MM.1S (cell line): ENCODE data around the gene SH2D1A.
"Not testable (repeated sequence)": the region's sequence is repeated elsewhere in the genome, so short reads cannot be mapped to it uniquely, and the experiment has no call there.

ENCODE experiments used
- DNase-seq: peaks from one replicate; pipeline ENCODE4 v3.0.0-alpha.2; 2015
- H2AFZ ChIP-seq: fragments of 300-600 bp; sonication (generic); 2 replicates; pipeline ENCODE4 v1.6.0; 2016; ENCODE audit warnings: antibody characterized with exemption, low read length
- H3F3A ChIP-seq: fragments of 300-600 bp; sonication (generic); 2 replicates; pipeline ENCODE4 v1.6.1; 2016; ENCODE audit warnings: mild to moderate bottlenecking, antibody characterized with exemption, low read length, moderate library complexity, mixed read lengths; ENCODE audit not compliant: insufficient read depth
- H3K27ac ChIP-seq: fragments of 300-600 bp; sonication (generic); 2 replicates; pipeline ENCODE4 v1.5.1; 2016; ENCODE audit warnings: mild to moderate bottlenecking, low read length
- H3K27me3 ChIP-seq: fragments of 300-600 bp; sonication (generic); replicated peaks from 2 replicates; pipeline ENCODE4 v1.6.0; 2016; ENCODE audit warnings: low read length; ENCODE audit not compliant: insufficient read depth
- H3K36me3 ChIP-seq: fragments of 300-600 bp; sonication (generic); replicated peaks from 2 replicates; pipeline ENCODE4 v1.6.1; 2016; ENCODE audit warnings: mild to moderate bottlenecking, low read length, mixed read lengths; ENCODE audit not compliant: insufficient read depth
- H3K4me1 ChIP-seq: fragments of 300-600 bp; sonication (generic); 2 replicates; pipeline ENCODE4 v1.6.1; 2016; ENCODE audit warnings: low read length, mixed read lengths
- H3K4me2 ChIP-seq: fragments of 300-600 bp; sonication (generic); 2 replicates; pipeline ENCODE4 v1.6.0; 2016; ENCODE audit warnings: low read depth, low read length
- H3K4me3 ChIP-seq: fragments of 300-600 bp; sonication (generic); 2 replicates; pipeline ENCODE4 v1.5.1; 2016; ENCODE audit warnings: low read length, mixed read lengths
- H3K79me2 ChIP-seq: fragments of 300-600 bp; sonication (generic); 2 replicates; pipeline ENCODE4 v1.6.1; 2016; ENCODE audit warnings: mixed run types, low read length, mixed read lengths
- H3K9ac ChIP-seq: fragments of 300-600 bp; sonication (generic); 2 replicates; pipeline ENCODE4 v1.6.1; 2016; ENCODE audit warnings: low read length, mixed read lengths
- H3K9me2 ChIP-seq: fragments of 300-600 bp; sonication (generic); replicated peaks from 2 replicates; pipeline ENCODE4 v1.6.1; 2016; ENCODE audit warnings: mild to moderate bottlenecking, low read length, mixed read lengths; ENCODE audit not compliant: insufficient read depth
- H3K9me3 ChIP-seq: fragments of 300-600 bp; sonication (generic); replicated peaks from 2 replicates; pipeline ENCODE4 v1.6.1; 2016; ENCODE audit warnings: mild to moderate bottlenecking, low read length, mixed read lengths; ENCODE audit not compliant: insufficient read depth
- H4K20me1 ChIP-seq: fragments of 300-600 bp; sonication (generic); 2 replicates; pipeline ENCODE4 v1.6.1; 2016; ENCODE audit warnings: mild to moderate bottlenecking, low read length, moderate library complexity, mixed read lengths; ENCODE audit not compliant: insufficient read depth
- CTCF ChIP-seq: fragments of 300-600 bp; sonication (generic); IDR thresholded peaks from 2 replicates; pipeline ENCODE4 v1.5.1; 2016; ENCODE audit warnings: antibody characterized with exemption, low read length, mixed read lengths
- EZH2 ChIP-seq: fragments of 300-600 bp; sonication (generic); optimal IDR thresholded peaks from 2 replicates; pipeline ENCODE3; 2017; ENCODE audit warnings: low read depth, mild to moderate bottlenecking, antibody characterized with exemption, low read length, mixed read lengths
- EZH2phosphoT487 ChIP-seq: fragments of 300-600 bp; sonication (generic); IDR thresholded peaks from 2 replicates; pipeline ENCODE4 v1.6.1; 2018; ENCODE audit warnings: antibody characterized with exemption, low read length

SH2D1A gene

DNA sequence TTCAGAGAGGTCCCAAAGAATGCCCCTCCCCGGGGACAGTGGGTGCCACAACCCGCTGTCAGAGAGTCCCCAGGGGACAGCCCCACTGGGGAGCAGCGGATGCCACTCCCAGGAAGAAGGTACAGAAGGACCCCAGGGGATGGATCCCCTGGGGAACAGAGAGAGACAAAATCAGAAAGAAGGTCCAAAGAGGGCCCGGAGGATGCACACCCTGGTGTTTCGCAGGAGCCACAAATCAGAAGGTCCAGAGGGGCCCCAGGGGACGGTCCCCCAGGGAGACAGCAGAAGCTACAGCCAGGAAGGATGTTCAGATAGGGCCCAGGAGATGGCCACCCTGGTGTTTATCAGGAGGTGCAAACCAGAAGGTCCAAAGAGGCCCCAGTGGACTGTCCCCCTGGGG is 12.5 kb upstream of the SH2D1A start:
- no peak overlapping the region for H2AFZ ChIP-seq
- H3K9me2 ChIP-seq, result no peaks in the 10 kb centered on the region
- H3F3A ChIP-seq, result no peaks in the 10 kb centered on the region
- H3K9me3 ChIP-seq, result no peaks in the 10 kb centered on the region
- no peak overlapping the region for H3K4me2 ChIP-seq
- TF ChIP-seq EZH2phosphoT487, result no peak
- no peak for TF ChIP-seq EZH2
- TF ChIP-seq CTCF, result no peak
- no peaks in the 10 kb centered on the region for H4K20me1 ChIP-seq
- H3K9ac ChIP-seq, result no peak overlapping the region
- H3K79me2 ChIP-seq, result no peaks in the 10 kb centered on the region
- H3K27ac ChIP-seq, result no peak overlapping the region
- no peaks in the 10 kb centered on the region for H3K27me3 ChIP-seq
- H3K4me3 ChIP-seq, result no peak overlapping the region
- H3K36me3 ChIP-seq, result no peaks in the 10 kb centered on the region
- no peaks in the 10 kb centered on the region for H3K4me1 ChIP-seq
- DNase-seq, result no peak

GRCh38 chrX:124334555-124334954 is 11.8 kb upstream of the SH2D1A start:
- not testable (repeated sequence) for DNase-seq, H2AFZ ChIP-seq, H3K36me3 ChIP-seq, H3K9me3 ChIP-seq, H4K20me1 ChIP-seq, H3K4me1 ChIP-seq, H3F3A ChIP-seq, H3K9ac ChIP-seq, H3K27ac ChIP-seq, H3K27me3 ChIP-seq, H3K79me2 ChIP-seq, H3K9me2 ChIP-seq, H3K4me3 ChIP-seq, H3K4me2 ChIP-seq

DNA sequence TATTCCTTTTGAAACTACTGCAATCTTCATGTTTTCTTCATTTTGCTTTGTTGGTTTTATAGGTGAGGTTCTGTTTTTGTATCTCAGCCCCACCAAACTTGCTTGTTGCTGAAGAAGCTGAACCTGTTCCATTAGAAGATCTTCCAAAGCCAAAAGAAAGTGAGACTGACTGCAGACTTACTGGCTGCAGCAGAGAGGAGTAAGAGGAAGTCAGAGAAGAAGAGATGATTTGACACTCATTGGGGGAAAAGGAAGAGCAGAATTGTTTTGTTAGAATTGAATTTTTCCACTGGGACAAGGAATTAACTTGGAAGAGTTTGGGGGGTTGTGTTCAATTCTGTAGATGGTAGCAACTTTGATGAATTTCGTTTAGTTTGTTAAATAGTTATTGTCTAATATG is 10.8 kb upstream of the SH2D1A start:
- Histone ChIP-seq H3K27ac (no peak overlapping the region), H3K9me3 (no peaks in the 10 kb centered on the region), H3K9ac (no peak overlapping the region), H2AFZ (no peak overlapping the region), H3K4me1 (no peaks in the 10 kb centered on the region), H4K20me1 (no peaks in the 10 kb centered on the region), H3F3A (no peaks in the 10 kb centered on the region), H3K9me2 (no peaks in the 10 kb centered on the region), H3K4me3 (no peak overlapping the region), H3K79me2 (no peaks in the 10 kb centered on the region), H3K4me2 (no peak overlapping the region), H3K27me3 (no peaks in the 10 kb centered on the region), H3K36me3 (no peaks in the 10 kb centered on the region)
- no peak for DNase-seq
- no peak for TF ChIP-seq CTCF
- TF ChIP-seq EZH2, result no peak
- no peak for TF ChIP-seq EZH2phosphoT487

DNA sequence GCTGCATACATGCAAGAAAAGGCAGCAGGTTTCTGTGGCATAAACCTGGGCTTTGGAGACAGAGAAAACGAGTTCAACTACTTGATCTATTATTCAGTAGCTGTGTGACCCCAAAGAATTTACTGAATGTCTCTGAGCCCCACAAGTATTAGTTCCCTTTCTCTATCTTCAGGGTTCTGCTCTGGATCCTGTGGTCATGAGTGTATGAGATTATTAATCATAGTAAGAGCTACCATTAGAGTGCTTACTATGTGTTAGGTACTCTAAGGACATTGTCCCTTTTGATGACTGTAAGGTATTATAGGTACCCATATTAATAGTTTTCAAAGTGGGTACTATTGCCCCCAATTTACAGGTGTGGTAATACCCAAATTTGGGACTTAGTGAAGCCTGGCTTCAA is 8.4 kb upstream of the SH2D1A start:
- DNase-seq, result no peak
- H4K20me1 ChIP-seq, result no peaks in the 10 kb centered on the region
- no peak overlapping the region for H3K4me3 ChIP-seq
- no peak overlapping the region for H3K27ac ChIP-seq
- H3K9me2 ChIP-seq, result no peaks in the 10 kb centered on the region
- no peak overlapping the region for H3K4me2 ChIP-seq
- H3K27me3 ChIP-seq, result no peaks in the 10 kb centered on the region
- H3F3A ChIP-seq, result no peaks in the 10 kb centered on the region
- no peaks in the 10 kb centered on the region for H3K9me3 ChIP-seq
- H3K9ac ChIP-seq, result no peak overlapping the region
- no peaks in the 10 kb centered on the region for H3K36me3 ChIP-seq
- H2AFZ ChIP-seq, result no peak overlapping the region
- no peaks in the 10 kb centered on the region for H3K79me2 ChIP-seq
- TF ChIP-seq EZH2phosphoT487 (no peak), EZH2 (no peak), CTCF (no peak)
- no peaks in the 10 kb centered on the region for H3K4me1 ChIP-seq
